HEK293 (cell line): ENCODE data around the gene DHRS4L2.
"Not testable (repeated sequence)": the region's sequence is repeated elsewhere in the genome, so short reads cannot be mapped to it uniquely, and the experiment has no call there.

ENCODE experiments used
- CTCF ChIA-PET: fragments of 350-600 bp; formaldehyde crosslinking; extraction: SDS; loops from one replicate; lab custom pipeline; 2021; ENCODE audit warnings: antibody characterized with exemption; lab: Yijun Ruan, JAX
- POLR2A ChIA-PET: fragments of 300-600 bp; formaldehyde crosslinking; extraction: SDS; loops from one replicate; lab custom pipeline; 2020; ENCODE audit warnings: antibody characterized with exemption, inconsistent platforms; lab: Yijun Ruan, JAX
- H3K27ac ChIP-seq: fragments of 200-500 bp; sonication (Bioruptor generic); 2 replicates; pipeline ENCODE4 v1.5.1; 2014; ENCODE audit warnings: low read depth, low read length, control low read depth, inconsistent platforms; ENCODE audit errors: extremely low read depth
- H3K36me3 ChIP-seq, 2 experiments: fragments of 200-500 bp in 1 of 2; sonication (Bioruptor generic) in 1 of 2; 1 replicate in 1 of 2; 2 replicates in 1 of 2; pipeline ENCODE4 v1.5.1; 2014 to 2017; ENCODE audit warnings: inconsistent platforms in 2 of 2, low read length in 2 of 2; ENCODE audit not compliant: control insufficient read depth in 2 of 2, insufficient read depth in 1 of 2
- H3K4me1 ChIP-seq: fragments of 200-500 bp; sonication (Bioruptor generic); 2 replicates; pipeline ENCODE4 v1.5.1; 2014; ENCODE audit warnings: mild to moderate bottlenecking, low read length, inconsistent platforms; ENCODE audit not compliant: control insufficient read depth, insufficient read depth
- H3K4me3 ChIP-seq: 2 replicates; pipeline ENCODE4 v1.5.1; 2011; ENCODE audit warnings: low read depth, mild to moderate bottlenecking, control low read depth, low read length, moderate library complexity
- H3K9me3 ChIP-seq: fragments of 200-500 bp; sonication (Bioruptor generic); 2 replicates; pipeline ENCODE4 v1.5.1; 2014; ENCODE audit warnings: low read depth, low read length, inconsistent platforms; ENCODE audit not compliant: control insufficient read depth, insufficient read depth
- PBX3 ChIP-seq: sonication (generic); formaldehyde crosslinking; IDR thresholded peaks from 2 replicates; pipeline ENCODE4 v1.8.1; 2022; ENCODE audit warnings: mild to moderate bottlenecking, moderate library complexity, missing genetic modification reagents
- ZNF394 ChIP-seq: fragments of 450-650 bp; formaldehyde crosslinking; IDR thresholded peaks from 2 replicates; pipeline ENCODE4 v1.5.1; 2016; ENCODE audit warnings: missing biosample characterization, missing genetic modification characterization, mild to moderate bottlenecking, moderate library complexity, borderline replicate concordance
- ZNF600 ChIP-seq: fragments of 450-650 bp; formaldehyde crosslinking; IDR thresholded peaks from 2 replicates; pipeline ENCODE4 v1.5.1; 2016; ENCODE audit warnings: missing biosample characterization, missing genetic modification characterization
- ZNF660 ChIP-seq: fragments of 450-650 bp; IDR thresholded peaks from 2 replicates; pipeline ENCODE4 v1.5.1; 2018; ENCODE audit warnings: missing biosample characterization, mild to moderate bottlenecking, missing genetic modification characterization

Gene DHRS4L2

DNA sequence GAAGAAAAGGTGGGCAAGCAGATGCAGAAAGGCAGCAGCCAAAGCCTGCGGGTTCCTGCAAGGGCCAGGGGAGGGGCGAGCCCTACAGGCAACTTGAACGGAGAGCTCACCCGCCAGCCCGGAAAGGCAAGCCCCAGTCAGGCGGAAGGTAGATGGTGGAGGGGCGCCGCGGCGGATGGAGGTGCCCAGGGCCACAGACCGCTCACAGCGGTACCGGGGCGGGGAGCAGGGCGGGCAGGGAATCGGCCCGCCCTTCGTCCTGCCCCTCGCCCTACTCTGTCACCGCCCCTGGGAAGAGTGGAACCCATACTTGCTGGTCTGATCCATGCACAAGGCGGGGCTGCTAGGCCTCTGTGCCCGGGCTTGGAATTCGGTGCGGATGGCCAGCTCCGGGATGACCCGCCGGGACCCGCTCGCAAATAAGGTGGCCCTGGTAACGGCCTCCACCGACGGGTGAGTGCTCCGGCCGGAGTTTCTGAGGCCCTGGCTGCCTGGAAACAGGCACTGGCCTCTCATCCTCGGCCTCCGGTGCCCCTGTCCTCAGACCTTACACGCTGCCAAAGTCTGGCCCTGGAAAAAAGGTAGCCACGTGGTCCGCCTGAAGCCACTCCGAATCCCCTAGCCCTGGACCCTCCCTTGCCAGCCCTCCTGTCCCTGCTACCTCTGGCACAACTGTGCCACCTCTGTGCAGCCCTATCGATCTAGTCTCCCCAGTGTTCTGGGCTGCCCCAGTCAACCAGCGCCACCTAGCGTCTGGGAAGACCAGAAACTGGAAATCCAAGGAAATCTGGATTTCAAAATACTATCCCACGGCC is 35.1 kb upstream of the DHRS4L2 start, which contains the start of gene DHRS4 (continued):
- TF ChIP-seq ZNF394 (tag by site-specific recombination) = peak; percentile 65; the same call in 1 of the 2 replicates
- TF ChIP-seq PBX3 (CRISPR knock-in tag) = 0 out of 2 replicates have a peak, but pooled peaks have one; percentile 53
- TF ChIP-seq ZNF660 (tag by site-specific recombination) = no peak; the same call in 1 of the 2 replicates
- TF ChIP-seq ZNF600 (tag by site-specific recombination) = peak; percentile 87

- H3K27ac ChIP-seq, H3K36me3 ChIP-seq, H3K9me3 ChIP-seq, H3K4me1 ChIP-seq, POLR2A ChIA-PET: not testable (repeated sequence)
- H3K4me3 ChIP-seq = peak overlapping the region; percentile 94
- CTCF ChIA-PET = interaction anchor here (0.6 to 1.9 kb wide), 11 partner anchors 9 to 488 kb away, joined by 3 to 6 read pairs (median 4); partner anchors contain the start of gene AP1G2
Measured at GRCh38 chr14:23954279-23954614, 34.5 kb upstream of the DHRS4L2 start.

DNA sequence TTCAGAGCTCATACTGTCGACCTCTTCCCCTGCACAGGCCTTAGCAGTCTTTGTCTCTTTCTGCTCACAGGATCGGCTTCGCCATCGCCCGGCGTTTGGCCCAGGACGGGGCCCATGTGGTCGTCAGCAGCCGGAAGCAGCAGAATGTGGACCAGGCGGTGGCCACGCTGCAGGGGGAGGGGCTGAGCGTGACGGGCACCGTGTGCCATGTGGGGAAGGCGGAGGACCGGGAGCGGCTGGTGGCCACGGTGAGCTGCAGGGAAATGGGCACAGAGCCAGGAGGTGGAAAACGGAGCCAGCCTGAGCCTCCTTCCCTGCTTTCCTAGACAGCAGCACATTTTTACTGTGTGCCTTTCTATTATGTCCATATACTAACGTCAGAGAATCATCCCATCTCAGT is 33.8 kb upstream of the DHRS4L2 start:
- H3K27ac ChIP-seq, H3K36me3 ChIP-seq, H3K4me3 ChIP-seq, POLR2A ChIA-PET, H3K9me3 ChIP-seq, H3K4me1 ChIP-seq: not testable (repeated sequence)
- CTCF ChIA-PET = interaction anchor here (0.6 to 1.9 kb wide), 10 partner anchors 10 to 387 kb away, joined by 3 to 6 read pairs (median 4); partner anchors contain the start of gene AP1G2

- H3K9me3 ChIP-seq, H3K27ac ChIP-seq, H3K36me3 ChIP-seq, POLR2A ChIA-PET, H3K4me1 ChIP-seq, H3K4me3 ChIP-seq: not testable (repeated sequence)
- CTCF ChIA-PET = interaction anchor here (1.2 kb wide), 1 partner anchor 21 kb away, joined by 4 read pairs; no protein-coding TSS in a partner anchor
Measured at GRCh38 chr14:23955811-23956210, 32.9 kb upstream of the DHRS4L2 start.

DNA sequence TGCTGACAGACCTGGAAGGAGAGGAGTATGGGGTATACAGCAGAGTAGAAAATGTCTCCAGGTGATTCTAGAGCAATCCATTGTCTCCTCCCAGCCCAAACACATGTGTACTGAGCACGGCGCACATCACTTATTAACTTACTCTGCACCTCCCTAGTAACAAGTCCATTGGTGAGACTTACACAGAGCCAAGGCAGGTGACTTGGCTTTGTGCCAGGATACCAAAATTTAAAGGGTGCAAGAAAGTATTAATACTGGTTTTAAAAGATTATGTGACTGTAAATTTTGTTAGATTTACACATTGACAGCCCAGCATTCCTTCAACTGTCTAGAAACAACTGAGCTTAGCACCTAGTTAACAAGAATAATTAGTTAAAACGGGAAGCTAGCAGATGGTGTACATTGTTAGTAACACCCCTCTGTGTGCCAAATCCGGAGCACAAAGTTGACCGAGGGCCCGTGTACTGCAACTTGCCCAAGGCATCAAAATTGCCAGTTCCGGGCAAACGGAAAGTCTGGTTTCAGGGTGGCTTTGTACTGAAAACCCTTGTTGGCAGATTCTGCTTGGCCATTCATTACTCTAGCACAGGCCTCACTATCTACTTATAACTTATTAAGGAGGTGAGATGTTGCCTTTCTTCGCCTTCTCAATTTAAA is 30.7 kb upstream of the DHRS4L2 start:
- H3K4me3 ChIP-seq, H3K27ac ChIP-seq, H3K36me3 ChIP-seq, CTCF ChIA-PET, H3K9me3 ChIP-seq, H3K4me1 ChIP-seq: not testable (repeated sequence)
- POLR2A ChIA-PET = interaction anchor here (0.6 kb wide), 1 partner anchor 293 kb away, joined by 4 read pairs; no protein-coding TSS in a partner anchor

DNA sequence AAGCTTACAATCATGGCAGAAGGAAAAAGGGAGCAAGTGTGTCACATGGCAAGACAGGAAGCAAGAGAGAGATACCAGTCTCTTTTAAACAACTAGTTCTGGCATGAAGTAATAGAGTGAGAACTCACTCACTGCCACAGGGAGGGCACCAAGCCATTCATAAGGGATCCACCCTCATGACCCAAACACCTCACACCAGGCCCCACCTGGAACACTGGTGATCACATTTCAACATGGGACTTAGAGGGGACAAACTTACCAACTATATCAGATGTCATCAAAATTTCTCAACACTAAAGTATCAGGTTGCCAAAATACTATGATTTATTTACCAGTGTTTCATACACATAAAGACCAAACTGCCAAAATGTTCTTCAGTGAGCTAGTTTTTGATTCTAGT is 27.8 kb upstream of the DHRS4L2 start:
- H3K36me3 ChIP-seq, H3K9me3 ChIP-seq, CTCF ChIA-PET, POLR2A ChIA-PET, H3K4me1 ChIP-seq, H3K27ac ChIP-seq, H3K4me3 ChIP-seq: not testable (repeated sequence)

GRCh38 chr14:23961704-23962103 is 27.0 kb upstream of the DHRS4L2 start:
- H3K4me3 ChIP-seq, H3K27ac ChIP-seq, H3K4me1 ChIP-seq, CTCF ChIA-PET, H3K36me3 ChIP-seq, H3K9me3 ChIP-seq, POLR2A ChIA-PET: not testable (repeated sequence)

DNA sequence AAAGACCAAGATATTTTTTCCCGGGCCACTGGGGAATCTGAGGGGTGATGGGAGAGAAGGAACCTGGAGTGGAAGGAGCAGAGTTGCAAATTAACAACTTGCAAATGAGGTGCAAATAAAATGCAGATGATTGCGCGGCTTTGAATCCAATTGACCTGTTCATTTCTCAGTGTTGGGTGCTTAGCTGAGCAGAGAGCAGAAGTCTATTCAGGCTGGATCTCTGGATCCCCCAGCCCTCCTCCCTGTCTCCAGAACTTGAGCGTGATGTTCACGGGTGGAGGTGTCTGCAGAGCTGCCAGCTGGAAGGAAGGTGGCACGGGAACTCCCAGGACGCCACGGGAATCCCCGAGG is 19.6 kb upstream of the DHRS4L2 start:
- H3K4me3 ChIP-seq, H3K9me3 ChIP-seq, POLR2A ChIA-PET, H3K27ac ChIP-seq, CTCF ChIA-PET, H3K36me3 ChIP-seq, H3K4me1 ChIP-seq: not testable (repeated sequence)

DNA sequence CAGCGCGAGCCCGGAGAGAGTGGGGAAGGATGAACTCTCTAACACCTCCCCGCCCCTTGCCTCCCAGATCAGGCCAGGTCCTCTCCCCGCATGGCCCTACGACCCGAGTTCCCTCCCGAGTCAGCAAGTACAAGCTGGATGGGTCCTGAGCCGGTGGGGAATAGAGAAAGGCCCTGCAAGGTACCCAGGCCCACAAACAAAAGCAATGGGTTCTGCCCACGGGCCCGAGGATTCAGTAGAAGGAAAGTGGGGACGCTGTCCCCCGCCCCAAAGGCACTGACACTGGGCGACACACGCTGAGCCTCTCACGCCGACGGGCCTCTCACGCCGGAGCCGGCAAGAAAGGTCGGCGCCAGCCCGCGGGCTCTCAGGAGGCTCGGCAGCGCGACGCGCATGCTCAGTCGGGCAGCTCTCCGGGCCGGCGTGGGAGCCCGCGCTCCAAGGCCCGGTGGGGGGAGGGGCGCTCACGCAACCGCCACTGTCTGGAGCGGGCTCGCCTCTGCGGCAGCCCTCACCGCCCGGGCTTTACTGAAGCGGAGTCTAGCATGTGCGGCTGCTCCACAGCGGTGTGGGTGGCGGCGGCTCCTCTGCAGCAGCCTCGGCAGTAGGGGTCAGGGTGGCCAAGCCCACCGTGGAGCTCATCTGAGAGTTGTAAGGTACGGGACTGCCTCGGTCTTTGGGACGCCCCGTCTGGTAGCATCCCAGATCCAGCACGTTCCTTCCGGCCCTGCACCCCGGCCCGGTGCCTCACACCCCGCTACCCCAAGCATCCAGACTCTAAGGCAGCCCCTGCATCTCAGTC is 19.0 kb upstream of the DHRS4L2 start:
- POLR2A ChIA-PET, H3K9me3 ChIP-seq, H3K4me1 ChIP-seq, H3K4me3 ChIP-seq, H3K36me3 ChIP-seq, H3K27ac ChIP-seq, CTCF ChIA-PET: not testable (repeated sequence)
